Stimulated activated naive B cell treated with anti-CD40 and anti-IgM and Interleukin-4, amounts not matched to agents 10 μg/mL and 1 μg/mL and 100 μg/mL, for 72 hours (primary cell): ENCODE data around the gene MYO1D.
A peak's percentile ranks its signal among the peaks of the same experiment; 100 is the strongest.
"Not testable (repeated sequence)": the region's sequence is repeated elsewhere in the genome, so short reads cannot be mapped to it uniquely, and the experiment has no call there.

ENCODE experiments used
- ATAC-seq, 2 donors: fragments of 150-1000 bp; cut with Tn5 transposase; replicated peaks; 2 replicates each; pipeline ENCODE4 v1.10.0; 2021; ENCODE audit warnings: moderate library complexity in 1 of 2
- DNase-seq: peaks from one replicate; pipeline ENCODE4 v3.0.0; 2021
- H3K27ac Mint-ChIP-seq: one replicate; pipeline ENCODE4 v1.8.0; 2022; ENCODE audit warnings: mild to moderate bottlenecking, mixed read lengths
- H3K27me3 Mint-ChIP-seq, 2 donors: one replicate each; pipeline ENCODE4 v1.8.0; 2022; ENCODE audit warnings: mixed read lengths in 2 of 2
- H3K36me3 Mint-ChIP-seq, 2 donors: one replicate each; pipeline ENCODE4 v1.8.0; 2022; ENCODE audit warnings: mixed read lengths in 2 of 2, mild to moderate bottlenecking in 1 of 2
- H3K4me1 Mint-ChIP-seq, 2 donors: one replicate each; pipeline ENCODE4 v1.8.0; 2022; ENCODE audit warnings: mixed read lengths in 2 of 2, mild to moderate bottlenecking in 1 of 2
- H3K4me3 Mint-ChIP-seq, 2 donors: one replicate each; pipeline ENCODE4 v1.8.0; 2022; ENCODE audit warnings: mild to moderate bottlenecking in 2 of 2, mixed read lengths in 2 of 2, moderate library complexity in 1 of 2
- H3K9me3 Mint-ChIP-seq, 2 donors: one replicate each; pipeline ENCODE4 v1.8.0; 2022; ENCODE audit warnings: mixed read lengths in 2 of 2, mild to moderate bottlenecking in 1 of 2

Gene MYO1D

GRCh38 chr17:32827227-32827626 lies 49.7 kb downstream of the MYO1D start:
- Mint-ChIP-seq H3K27ac (no peak overlapping the region), H3K4me1 (peaks cover 10 to 28% of the 10 kb centered on the region in 2 donors), H3K9me3 (no peaks in the 10 kb centered on the region), H3K4me3 (no peak overlapping the region), H3K27me3 (peaks cover 0 to 5% of the 10 kb centered on the region in 2 donors), H3K36me3 (no peaks in the 10 kb centered on the region)
- ATAC-seq (peak; percentile 41 to 44), DNase-seq (no peak)

- peaks cover 5 to 6% of the 10 kb centered on the region in 2 donors for H3K27me3 Mint-ChIP-seq
- no peak for ATAC-seq
- DNase-seq, result no peak
- no peak overlapping the region for H3K4me3 Mint-ChIP-seq
- H3K27ac Mint-ChIP-seq, result no peak overlapping the region
- H3K36me3 Mint-ChIP-seq, result no peaks in the 10 kb centered on the region
- no peaks in the 10 kb centered on the region for H3K9me3 Mint-ChIP-seq
- peaks cover 9 to 28% of the 10 kb centered on the region in 2 donors for H3K4me1 Mint-ChIP-seq
Observed at GRCh38 chr17:32826076-32826475, 50.8 kb downstream of the MYO1D start.

GRCh38 chr17:32824334-32824733 lies 52.6 kb downstream of the MYO1D start:
- Mint-ChIP-seq H3K4me1 (peaks cover 11 to 23% of the 10 kb centered on the region in 2 donors), H3K36me3 (no peaks in the 10 kb centered on the region), H3K27me3 (peaks cover 13 to 24% of the 10 kb centered on the region in 2 donors), H3K9me3 (no peaks in the 10 kb centered on the region), H3K4me3 (no peak overlapping the region), H3K27ac (no peak overlapping the region)
- no peak for DNase-seq
- ATAC-seq, result no peak

- Mint-ChIP-seq H3K27me3 (peaks cover 16 to 28% of the 10 kb centered on the region in 2 donors), H3K27ac (no peak overlapping the region), H3K4me1 (peaks cover 6 to 18% of the 10 kb centered on the region in 2 donors), H3K4me3 (peak overlapping the region in 1 of 2 donors; percentile 21), H3K36me3 (no peaks in the 10 kb centered on the region), H3K9me3 (no peaks in the 10 kb centered on the region)
- DNase-seq, result no peak
- ATAC-seq, result peak; percentile 36 to 38
Observed at GRCh38 chr17:32822996-32823395, 53.9 kb downstream of the MYO1D start.

GRCh38 chr17:32821987-32822934 lies 54.7 kb downstream of the MYO1D start:
- not testable (repeated sequence) for DNase-seq, H3K27ac Mint-ChIP-seq, H3K9me3 Mint-ChIP-seq, H3K36me3 Mint-ChIP-seq
- Mint-ChIP-seq H3K4me1 (peaks cover 4 to 10% of the 10 kb centered on the region in 2 donors), H3K4me3 (peak overlapping the region in 1 of 2 donors; percentile 74), H3K27me3 (peaks cover 16 to 28% of the 10 kb centered on the region in 2 donors)
- ATAC-seq, result peak; percentile 34 to 50

GRCh38 chr17:32820440-32820839 lies 56.5 kb downstream of the MYO1D start:
- no peak overlapping the region for H3K4me3 Mint-ChIP-seq
- ATAC-seq (no peak), DNase-seq (no peak)
- peaks cover 16 to 28% of the 10 kb centered on the region in 2 donors for H3K27me3 Mint-ChIP-seq
- H3K27ac Mint-ChIP-seq, result no peak overlapping the region
- H3K9me3 Mint-ChIP-seq, result no peaks in the 10 kb centered on the region
- no peaks in the 10 kb centered on the region for H3K36me3 Mint-ChIP-seq
- peaks cover 2 to 6% of the 10 kb centered on the region in 2 donors for H3K4me1 Mint-ChIP-seq

- no peak overlapping the region for H3K4me3 Mint-ChIP-seq
- no peaks in the 10 kb centered on the region for H3K9me3 Mint-ChIP-seq
- peaks cover 15 to 28% of the 10 kb centered on the region in 2 donors for H3K27me3 Mint-ChIP-seq
- no peak overlapping the region for H3K27ac Mint-ChIP-seq
- DNase-seq, result no peak
- peaks cover 2 to 6% of the 10 kb centered on the region in 2 donors for H3K4me1 Mint-ChIP-seq
- no peak for ATAC-seq
- no peaks in the 10 kb centered on the region for H3K36me3 Mint-ChIP-seq
Observed at GRCh38 chr17:32819787-32820186, 57.1 kb downstream of the MYO1D start.

- H3K36me3 Mint-ChIP-seq, result no peaks in the 10 kb centered on the region
- no peak overlapping the region for H3K4me3 Mint-ChIP-seq
- H3K27me3 Mint-ChIP-seq, result peaks cover 11 to 28% of the 10 kb centered on the region in 2 donors
- ATAC-seq (no peak), DNase-seq (no peak)
- no peak overlapping the region for H3K27ac Mint-ChIP-seq
- H3K9me3 Mint-ChIP-seq, result no peaks in the 10 kb centered on the region
- H3K4me1 Mint-ChIP-seq, result peaks cover 2 to 6% of the 10 kb centered on the region in 2 donors
Observed at GRCh38 chr17:32819035-32819434, 57.9 kb downstream of the MYO1D start.

- ATAC-seq, result no peak
- no peak for DNase-seq
- H3K4me3 Mint-ChIP-seq, result no peak overlapping the region
- no peaks in the 10 kb centered on the region for H3K9me3 Mint-ChIP-seq
- no peaks in the 10 kb centered on the region for H3K36me3 Mint-ChIP-seq
- peaks cover 8 to 15% of the 10 kb centered on the region in 2 donors for H3K27me3 Mint-ChIP-seq
- peaks cover 2 to 6% of the 10 kb centered on the region in 2 donors for H3K4me1 Mint-ChIP-seq
- H3K27ac Mint-ChIP-seq, result no peak overlapping the region
Observed at GRCh38 chr17:32815460-32815859, 61.5 kb downstream of the MYO1D start.

- Mint-ChIP-seq H3K4me3 (no peak overlapping the region), H3K9me3 (no peaks in the 10 kb centered on the region), H3K27ac (no peak overlapping the region), H3K36me3 (no peaks in the 10 kb centered on the region), H3K4me1 (peaks cover 2 to 10% of the 10 kb centered on the region in 2 donors), H3K27me3 (peaks cover 9% of the 10 kb centered on the region in 2 donors)
- DNase-seq (no peak), ATAC-seq (no peak)
Observed at GRCh38 chr17:32814836-32815235, 62.1 kb downstream of the MYO1D start.

GRCh38 chr17:32813021-32813420 lies 63.9 kb downstream of the MYO1D start:
- H3K4me3 Mint-ChIP-seq, result no peak overlapping the region
- H3K36me3 Mint-ChIP-seq, result no peaks in the 10 kb centered on the region
- peaks cover 0 to 4% of the 10 kb centered on the region in 2 donors for H3K27me3 Mint-ChIP-seq
- H3K27ac Mint-ChIP-seq, result no peak overlapping the region
- H3K4me1 Mint-ChIP-seq, result peaks cover 3 to 5% of the 10 kb centered on the region in 2 donors
- no peaks in the 10 kb centered on the region for H3K9me3 Mint-ChIP-seq
- ATAC-seq, result no peak
- DNase-seq, result no peak

GRCh38 chr17:32810690-32811089 lies 66.2 kb downstream of the MYO1D start:
- peaks cover 3 to 5% of the 10 kb centered on the region in 2 donors for H3K4me1 Mint-ChIP-seq
- ATAC-seq, result no peak
- DNase-seq, result no peak
- no peak overlapping the region for H3K4me3 Mint-ChIP-seq
- H3K36me3 Mint-ChIP-seq, result no peaks in the 10 kb centered on the region
- H3K27ac Mint-ChIP-seq, result no peak overlapping the region
- H3K9me3 Mint-ChIP-seq, result no peaks in the 10 kb centered on the region
- peaks cover 0 to 4% of the 10 kb centered on the region in 2 donors for H3K27me3 Mint-ChIP-seq

- Mint-ChIP-seq H3K4me1 (peaks cover 3 to 5% of the 10 kb centered on the region in 2 donors), H3K9me3 (no peaks in the 10 kb centered on the region), H3K27ac (no peak overlapping the region), H3K36me3 (no peaks in the 10 kb centered on the region), H3K27me3 (peaks cover 0 to 4% of the 10 kb centered on the region in 2 donors), H3K4me3 (no peak overlapping the region)
- ATAC-seq (no peak), DNase-seq (no peak)
Observed at GRCh38 chr17:32807577-32807976, 69.3 kb downstream of the MYO1D start.

- DNase-seq (no peak), ATAC-seq (no peak)
- peaks cover 0 to 4% of the 10 kb centered on the region in 2 donors for H3K27me3 Mint-ChIP-seq
- H3K4me1 Mint-ChIP-seq, result peaks cover 3 to 5% of the 10 kb centered on the region in 2 donors
- no peak overlapping the region for H3K27ac Mint-ChIP-seq
- no peak overlapping the region for H3K4me3 Mint-ChIP-seq
- H3K9me3 Mint-ChIP-seq, result no peaks in the 10 kb centered on the region
- no peaks in the 10 kb centered on the region for H3K36me3 Mint-ChIP-seq
Observed at GRCh38 chr17:32806646-32807045, 70.3 kb downstream of the MYO1D start.
